NB4 (cell line): ENCODE results near the gene RAI1.
A peak's percentile ranks its signal among the peaks of the same experiment; 100 is the strongest.

Experiments used
- DNase-seq: peaks from one replicate; pipeline ENCODE4 v3.0.0; 2010; ENCODE audit warnings: low read depth
- H3K4me3 ChIP-seq: one replicate; pipeline ENCODE4 v1.5.1; 2011; ENCODE audit warnings: mild to moderate bottlenecking, low read depth, low read length, moderate library complexity
- MYC ChIP-seq: IDR thresholded peaks from 2 replicates; pipeline ENCODE4 v1.6.1; 2011; ENCODE audit warnings: low read depth, low read length
- POLR2A ChIP-seq: IDR thresholded peaks from 2 replicates; pipeline ENCODE4 v1.6.1; 2011; ENCODE audit warnings: mild to moderate bottlenecking; ENCODE audit not compliant: insufficient read length; ENCODE audit errors: extremely low read depth
- TF ChIP-seq, protein P1 (sequence below): IDR thresholded peaks from 2 replicates; pipeline ENCODE4 v1.6.1; 2011; ENCODE audit warnings: low read depth, low read length
- TF ChIP-seq, protein P2 (sequence below): IDR thresholded peaks from one replicate; pipeline ENCODE4 v1.5.1; 2012; ENCODE audit warnings: low read depth, low read length

The RAI1 gene

GRCh38 chr17:17725011-17725751 is 43.9 kb downstream of the RAI1 start:
- no peak for DNase-seq
- no peak overlapping the region for H3K4me3 ChIP-seq
- TF ChIP-seq POLR2A (no peak), MYC (no peak)
- TF ChIP-seq, protein P1, sequence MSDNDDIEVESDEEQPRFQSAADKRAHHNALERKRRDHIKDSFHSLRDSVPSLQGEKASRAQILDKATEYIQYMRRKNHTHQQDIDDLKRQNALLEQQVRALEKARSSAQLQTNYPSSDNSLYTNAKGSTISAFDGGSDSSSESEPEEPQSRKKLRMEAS: no peak
- TF ChIP-seq, protein P2, sequence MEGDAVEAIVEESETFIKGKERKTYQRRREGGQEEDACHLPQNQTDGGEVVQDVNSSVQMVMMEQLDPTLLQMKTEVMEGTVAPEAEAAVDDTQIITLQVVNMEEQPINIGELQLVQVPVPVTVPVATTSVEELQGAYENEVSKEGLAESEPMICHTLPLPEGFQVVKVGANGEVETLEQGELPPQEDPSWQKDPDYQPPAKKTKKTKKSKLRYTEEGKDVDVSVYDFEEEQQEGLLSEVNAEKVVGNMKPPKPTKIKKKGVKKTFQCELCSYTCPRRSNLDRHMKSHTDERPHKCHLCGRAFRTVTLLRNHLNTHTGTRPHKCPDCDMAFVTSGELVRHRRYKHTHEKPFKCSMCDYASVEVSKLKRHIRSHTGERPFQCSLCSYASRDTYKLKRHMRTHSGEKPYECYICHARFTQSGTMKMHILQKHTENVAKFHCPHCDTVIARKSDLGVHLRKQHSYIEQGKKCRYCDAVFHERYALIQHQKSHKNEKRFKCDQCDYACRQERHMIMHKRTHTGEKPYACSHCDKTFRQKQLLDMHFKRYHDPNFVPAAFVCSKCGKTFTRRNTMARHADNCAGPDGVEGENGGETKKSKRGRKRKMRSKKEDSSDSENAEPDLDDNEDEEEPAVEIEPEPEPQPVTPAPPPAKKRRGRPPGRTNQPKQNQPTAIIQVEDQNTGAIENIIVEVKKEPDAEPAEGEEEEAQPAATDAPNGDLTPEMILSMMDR: no peak

GRCh38 chr17:17725752-17726457 is 44.6 kb downstream of the RAI1 start:
- TF ChIP-seq, protein P2: no peak
- no peak for TF ChIP-seq POLR2A
- TF ChIP-seq, protein P1: no peak
- no peak for TF ChIP-seq MYC
- H3K4me3 ChIP-seq: no peak overlapping the region
- peak; percentile 29 for DNase-seq

DNA sequence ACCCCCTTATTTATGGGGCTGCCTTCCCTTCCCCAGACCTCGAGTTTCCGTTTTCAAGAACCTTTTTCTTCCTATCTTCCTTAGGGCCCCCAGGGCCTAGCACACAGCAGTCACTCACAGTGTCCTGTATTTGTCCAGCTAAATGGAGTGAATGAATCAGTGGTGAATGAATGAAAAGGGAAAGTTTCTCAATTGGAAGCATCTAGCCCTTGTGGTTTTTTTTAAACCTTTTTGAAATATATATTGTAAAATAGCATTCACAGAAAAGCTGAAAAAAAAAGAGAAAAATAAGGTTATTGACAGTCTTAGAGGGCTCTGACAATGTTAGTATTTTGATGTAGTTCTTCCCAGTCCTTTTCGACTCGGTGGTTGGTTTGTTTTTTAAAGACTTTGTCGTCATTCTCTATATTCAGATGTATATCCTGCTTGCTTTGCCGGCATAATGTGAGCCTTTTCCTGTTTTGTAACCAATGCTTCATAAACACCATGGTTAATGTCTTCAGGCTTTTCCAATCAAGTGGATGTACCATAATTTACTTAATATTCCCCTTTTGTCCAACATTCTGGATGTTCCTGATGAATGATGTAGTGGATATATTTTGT is 45.3 kb downstream of the RAI1 start:
- DNase-seq: no peak
- H3K4me3 ChIP-seq: no peak overlapping the region
- TF ChIP-seq, protein P1: no peak
- TF ChIP-seq, protein P2: no peak
- TF ChIP-seq POLR2A: no peak

GRCh38 chr17:17727111-17727659 is 45.9 kb downstream of the RAI1 start:
- H3K4me3 ChIP-seq: no peak overlapping the region
- no peak for DNase-seq
- no peak for TF ChIP-seq MYC
- TF ChIP-seq, protein P1: no peak
- TF ChIP-seq, protein P2: no peak

DNA sequence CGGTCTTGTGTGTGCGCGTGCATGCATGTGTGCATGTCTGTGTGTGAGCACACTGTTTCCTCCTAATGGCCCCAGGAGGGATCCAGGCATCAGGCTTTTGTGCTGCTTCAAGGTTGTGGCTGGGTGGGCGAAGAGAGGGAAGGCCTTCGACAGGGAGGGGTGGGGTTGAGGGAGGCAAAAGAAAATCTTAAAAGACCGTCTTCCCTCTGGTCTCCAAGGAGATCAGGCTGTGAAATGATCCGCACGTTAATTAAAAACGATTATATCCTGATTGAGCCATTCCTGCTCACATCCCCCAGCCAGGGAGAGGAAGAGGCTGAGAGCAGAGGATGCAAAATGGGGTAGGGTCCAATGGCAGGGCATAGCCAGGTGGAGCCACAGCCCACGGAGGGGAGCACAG is 46.9 kb downstream of the RAI1 start:
- H3K4me3 ChIP-seq: no peak overlapping the region
- no peak for TF ChIP-seq POLR2A
- DNase-seq: no peak
